Stimulated activated CD8-positive, alpha-beta memory T cell treated with anti-CD3 and anti-CD28 coated beads, Interleukin-12 subunit alpha, Interleukin-12 subunit beta, amount 100 ng/mL, for 24 hours (primary cell): ENCODE data around the gene GPR18.

Experiments used
- DNase-seq: peaks from one replicate; pipeline ENCODE4 v3.0.0-alpha.2; 2020; ENCODE audit errors: extremely low read depth

Gene GPR18

DNA sequence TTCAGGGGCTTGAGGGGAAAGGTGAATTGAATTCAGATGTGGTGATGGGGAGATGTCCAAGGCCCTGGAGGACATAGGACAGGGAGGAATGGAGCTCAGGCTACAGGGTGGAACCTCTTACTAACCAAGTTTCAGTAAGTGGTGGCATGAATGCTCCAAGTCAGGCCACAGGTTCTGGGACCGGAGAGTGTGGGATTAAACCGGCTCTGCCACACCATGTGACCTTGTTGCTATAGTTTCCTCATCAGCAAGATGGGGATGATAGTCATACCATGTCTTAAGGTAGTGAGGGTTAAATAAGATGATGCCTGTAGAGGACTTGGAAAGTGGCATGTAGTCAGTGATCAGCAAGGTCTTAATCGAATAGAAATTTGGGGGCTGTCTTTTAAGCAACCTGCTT is 32.7 kb upstream of the GPR18 start:
- no peak for DNase-seq

DNA sequence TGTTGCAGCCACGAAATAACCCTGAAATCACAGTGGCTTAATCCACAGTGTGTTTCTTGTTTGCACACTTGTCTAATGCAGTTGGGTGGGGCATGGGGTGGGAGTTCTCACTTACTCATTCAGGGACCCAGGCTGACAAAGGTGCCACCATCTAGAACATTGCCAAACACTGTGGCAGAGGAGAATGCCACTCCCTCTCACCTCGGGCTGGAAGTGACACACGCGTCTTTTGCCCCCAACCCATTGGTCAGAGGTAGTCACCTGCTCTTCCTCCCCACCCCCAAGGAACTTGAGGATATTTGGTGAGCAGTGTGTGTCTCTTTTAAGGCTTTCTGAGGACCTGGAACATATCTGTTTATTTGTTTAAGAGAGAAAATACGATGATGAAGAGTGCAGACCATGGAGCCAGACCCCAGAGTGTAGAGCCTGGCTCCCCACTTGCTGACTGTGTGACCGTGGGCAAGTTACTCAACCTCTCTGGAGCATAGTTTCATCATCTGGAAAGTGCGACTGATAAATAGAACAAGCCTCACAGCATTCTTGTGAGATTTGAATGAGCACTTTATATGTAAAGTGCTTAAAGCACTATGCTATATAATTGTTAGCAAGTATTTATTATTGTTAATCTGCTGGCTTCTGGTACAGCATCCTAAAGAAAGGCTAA is 31.6 kb upstream of the GPR18 start:
- DNase-seq = no peak

DNA sequence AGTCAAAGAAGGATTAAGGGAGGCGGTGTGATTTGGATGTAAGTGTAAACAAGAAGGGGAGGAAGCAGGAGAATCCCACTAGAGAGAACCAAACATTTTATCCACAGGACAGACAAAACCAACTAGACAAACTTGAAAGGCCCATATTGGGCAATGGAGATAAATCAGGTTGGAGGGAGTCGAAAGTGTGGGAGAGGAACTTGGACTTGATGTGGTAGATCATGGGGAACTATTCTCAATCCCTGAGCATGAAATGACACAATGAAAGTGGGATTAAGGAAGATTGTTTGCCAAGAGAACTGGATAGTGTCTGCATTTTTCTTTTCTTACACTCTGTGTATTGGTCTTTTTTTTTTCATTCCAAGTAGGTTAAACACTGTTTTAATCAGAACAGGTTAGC is 31.1 kb upstream of the GPR18 start:
- no peak for DNase-seq

GRCh38 chr13:99288089-99288488 is 29.9 kb upstream of the GPR18 start:
- DNase-seq = no peak

DNA sequence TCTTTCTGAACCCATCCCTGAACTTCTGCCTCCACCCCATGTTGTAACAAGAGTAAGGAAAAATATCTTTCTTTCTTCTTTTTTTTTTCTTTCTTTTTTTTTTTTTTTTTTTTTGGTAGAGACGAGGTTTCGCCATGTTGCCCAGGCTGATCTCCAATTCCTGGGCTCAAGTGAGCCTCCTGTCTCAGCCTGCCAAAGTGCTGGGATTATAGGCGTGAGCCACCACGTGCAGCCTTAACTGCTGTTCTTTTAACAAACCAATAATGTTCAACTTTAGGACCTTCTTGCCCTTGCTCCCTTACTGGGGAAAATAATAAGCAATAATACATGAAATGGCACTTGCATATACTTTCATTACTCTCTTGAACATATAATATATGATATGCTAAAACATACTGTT is 29.4 kb upstream of the GPR18 start:
- DNase-seq = no peak

DNA sequence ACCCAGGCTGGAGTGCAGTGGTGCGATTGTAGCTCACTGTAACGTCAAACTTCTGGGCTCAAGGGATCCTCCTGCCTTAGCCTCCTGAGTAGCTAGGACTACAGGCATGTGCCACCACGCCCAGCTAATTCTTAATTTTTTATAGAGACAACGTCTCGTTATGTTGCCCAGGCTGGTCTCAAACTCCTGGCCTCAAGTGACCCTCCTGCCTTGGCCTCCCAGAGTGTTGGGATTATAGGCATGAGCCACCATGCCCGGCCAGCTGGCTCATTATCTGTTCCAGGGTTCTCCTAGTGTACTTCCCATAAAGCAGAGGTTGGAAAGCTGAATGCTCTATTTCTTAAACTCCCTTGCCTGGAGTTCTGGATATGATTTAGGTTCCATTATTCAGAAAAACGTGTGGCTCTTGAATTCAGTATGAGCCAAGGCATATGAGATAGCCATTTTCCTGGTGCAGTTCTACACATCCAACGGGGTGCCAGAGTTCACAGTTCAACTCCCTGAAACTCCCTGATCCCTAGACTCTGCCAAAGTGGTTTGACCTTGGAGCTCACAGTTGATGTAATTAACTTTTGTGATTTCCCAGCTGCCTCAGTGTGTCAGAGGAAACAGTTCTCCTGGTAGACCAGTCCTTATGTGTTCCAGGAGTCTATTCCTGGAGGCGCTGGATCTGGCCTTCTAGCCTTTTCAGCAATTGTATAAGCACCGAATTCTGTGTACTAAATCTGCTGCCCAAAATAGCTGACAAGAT is 27.4 kb upstream of the GPR18 start:
- no peak for DNase-seq

- no peak for DNase-seq
Measured at GRCh38 chr13:99282264-99283231, 24.4 kb upstream of the GPR18 start.

GRCh38 chr13:99281811-99282263 is 23.7 kb upstream of the GPR18 start:
- DNase-seq = no peak

GRCh38 chr13:99280166-99280565 is 22.0 kb upstream of the GPR18 start:
- no peak for DNase-seq

- DNase-seq = no peak
Measured at GRCh38 chr13:99279637-99280036, 21.5 kb upstream of the GPR18 start.

DNA sequence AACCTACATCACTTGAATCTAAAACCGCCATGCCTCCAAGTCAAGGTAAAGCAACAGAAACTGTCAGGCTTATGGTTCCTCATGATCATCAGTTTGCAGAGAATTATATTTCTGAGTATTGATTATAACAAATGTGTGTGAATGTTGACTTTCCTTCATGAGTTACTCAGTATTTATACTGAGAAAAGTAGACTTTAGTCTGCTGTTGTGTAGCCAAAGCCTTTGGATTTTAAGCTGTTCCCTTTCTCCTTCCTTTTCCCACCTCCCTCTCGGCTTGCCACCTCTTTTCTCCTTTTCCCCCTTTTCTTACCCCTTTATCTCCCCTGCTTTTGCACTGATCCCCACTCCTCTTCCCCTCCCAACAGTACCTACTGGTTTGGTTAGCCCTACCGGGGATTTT is 20.7 kb upstream of the GPR18 start:
- no peak for DNase-seq

- DNase-seq = no peak
Measured at GRCh38 chr13:99278200-99278599, 20.0 kb upstream of the GPR18 start.

- DNase-seq = no peak
Measured at GRCh38 chr13:99277629-99278028, 19.4 kb upstream of the GPR18 start.

- DNase-seq = no peak
Measured at GRCh38 chr13:99276706-99277105, 18.5 kb upstream of the GPR18 start.

DNA sequence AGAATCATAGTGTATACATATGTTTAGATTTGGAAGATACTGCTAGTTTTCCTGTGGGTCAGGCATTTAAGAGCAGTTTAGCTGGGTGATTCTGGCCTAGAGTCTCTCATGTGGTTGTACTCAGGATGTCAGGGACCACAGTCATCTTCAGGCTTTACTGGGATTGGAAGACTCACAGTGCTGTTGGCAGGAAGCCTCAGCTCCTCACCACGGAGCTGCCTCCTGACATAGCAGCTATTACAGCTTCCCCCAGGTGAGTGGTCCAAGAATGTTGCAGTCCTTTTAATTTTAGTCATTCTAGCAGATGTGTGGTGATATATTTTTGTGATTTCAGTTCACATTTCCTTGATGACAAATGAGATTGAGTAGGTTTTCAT is 16.9 kb upstream of the GPR18 start:
- DNase-seq = no peak

DNA sequence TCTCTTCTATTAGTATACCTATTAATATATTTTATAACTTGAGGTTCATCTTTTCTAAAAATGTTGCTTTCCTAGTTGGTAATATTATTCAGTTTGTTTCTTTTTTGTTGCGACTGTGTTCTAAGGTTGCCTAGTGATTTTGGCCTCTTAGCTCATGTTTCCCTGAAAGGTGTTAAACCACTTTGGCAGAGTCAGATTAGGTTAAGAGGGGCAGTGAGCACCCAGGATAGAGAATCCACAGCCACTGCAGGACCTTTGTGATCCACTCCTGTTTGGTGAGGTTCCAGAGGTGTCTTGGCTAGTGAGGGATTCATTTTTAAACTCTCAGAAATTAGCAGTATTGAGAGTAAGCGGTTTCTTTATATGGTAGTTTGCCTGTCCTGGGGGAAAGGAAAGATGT is 14.9 kb upstream of the GPR18 start:
- no peak for DNase-seq

DNA sequence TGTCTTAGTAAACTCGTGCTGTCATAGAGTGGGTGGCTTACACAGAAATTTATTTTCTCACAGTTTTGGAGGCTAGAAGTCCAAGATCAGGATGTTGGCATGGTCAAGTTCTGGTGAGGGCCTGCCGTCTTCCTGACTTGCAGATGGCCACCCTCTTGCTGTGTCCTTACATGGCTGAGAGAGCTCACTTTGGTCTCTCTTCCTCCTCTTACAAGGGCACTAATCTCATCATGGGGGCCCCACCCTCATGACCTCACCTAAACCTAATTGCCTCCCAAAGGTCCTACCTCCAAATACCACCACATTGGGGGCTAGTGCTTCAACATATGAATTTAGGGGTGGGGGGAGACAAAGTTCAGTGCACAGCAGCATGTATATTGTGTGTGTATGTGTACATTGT is 14.3 kb upstream of the GPR18 start:
- no peak for DNase-seq

GRCh38 chr13:99271249-99271648 is 13.1 kb upstream of the GPR18 start:
- DNase-seq = no peak

DNA sequence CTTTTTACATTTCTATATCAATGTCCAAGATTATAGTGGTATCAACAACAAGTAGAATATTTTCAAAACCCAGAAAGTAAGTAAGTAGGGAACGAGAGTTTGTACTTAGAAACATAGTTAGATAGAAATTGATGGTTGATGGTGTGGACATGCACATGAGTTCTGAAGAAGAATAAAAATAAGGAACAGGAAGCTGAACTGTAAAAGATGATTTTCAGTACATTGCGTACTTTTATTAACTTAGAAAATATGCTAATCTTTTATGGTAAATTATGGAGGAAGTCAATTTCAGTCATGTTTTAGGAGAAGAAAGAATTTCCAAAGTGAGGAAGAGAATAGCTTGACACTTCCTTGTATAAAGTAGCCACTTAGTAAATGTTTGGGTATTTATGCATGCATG is 12.3 kb upstream of the GPR18 start:
- DNase-seq = no peak

- no peak for DNase-seq
Measured at GRCh38 chr13:99269627-99270241, 11.6 kb upstream of the GPR18 start.

DNA sequence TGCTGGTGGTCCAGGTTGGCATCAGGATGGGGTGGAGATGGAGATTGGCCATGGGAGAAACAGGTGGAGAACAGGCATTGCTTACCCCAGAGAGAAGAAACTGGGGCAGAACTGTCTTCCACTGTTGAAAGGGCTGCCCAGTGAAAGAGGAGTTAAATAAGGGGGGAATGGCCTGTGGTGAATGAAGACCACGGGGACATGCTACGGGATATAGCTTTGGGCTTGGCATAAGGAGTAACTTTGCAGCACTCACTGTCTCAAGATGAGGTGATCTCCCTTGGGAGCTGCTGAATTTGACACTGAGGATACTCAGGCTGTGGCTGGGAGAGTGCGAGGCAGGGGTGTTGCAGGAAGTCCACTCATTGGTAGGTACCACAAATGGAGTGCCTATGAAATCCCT is 10.6 kb upstream of the GPR18 start:
- no peak for DNase-seq

GRCh38 chr13:99267927-99268326 is 9.7 kb upstream of the GPR18 start:
- no peak for DNase-seq
